Right lung (tissue), 5 donors: Measurements from ENCODE around the gene MTA3. TPM values are rescaled to one million over a fixed set of nuclear protein-coding genes. Genes with fewer than 3 reads are reported as not detected.
"Not testable (repeated sequence)": the region's sequence is repeated elsewhere in the genome, so short reads cannot be mapped to it uniquely, and the experiment has no call there.

Experiments used
- DNase-seq, 2 donors: peaks; one replicate each; pipeline ENCODE4 v3.0.0-alpha.2; 2013
- polyA plus RNA-seq, 5 donors: library from polyadenylated mRNA; unstranded; fragments of 120-200 nt; gene quantifications; one replicate each; pipeline versions ENCODE4 v1.2.1 to v1.2.3, GENCODE V29; 2013; ENCODE audit warnings: inconsistent platforms in 1 of 5, low replicate concordance in 1 of 5; ENCODE audit not compliant: insufficient read length in 5 of 5, insufficient read depth in 1 of 5

MTA3 gene
- polyA plus RNA-seq, 5 donors: 47.0 to 80.4 (median 72.9) TPM

DNA sequence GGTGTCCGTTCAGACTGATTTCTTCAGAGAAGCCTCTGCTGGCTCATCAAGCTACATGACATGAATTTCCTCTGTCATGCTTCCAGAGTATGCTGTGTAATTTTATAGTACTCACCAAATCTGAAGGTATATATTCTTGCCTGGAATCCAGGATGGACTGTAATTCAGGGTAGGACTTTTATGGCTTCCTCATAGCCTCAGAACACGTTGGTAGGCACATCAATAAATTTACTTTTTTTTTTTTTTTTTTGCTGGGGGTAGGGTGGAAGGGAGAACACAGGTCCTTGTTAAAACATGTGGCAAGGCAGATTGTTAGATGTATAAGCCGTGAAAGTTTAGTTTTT, 34.4 kb downstream of the MTA3 start:
- DNase-seq: no peak

DNA sequence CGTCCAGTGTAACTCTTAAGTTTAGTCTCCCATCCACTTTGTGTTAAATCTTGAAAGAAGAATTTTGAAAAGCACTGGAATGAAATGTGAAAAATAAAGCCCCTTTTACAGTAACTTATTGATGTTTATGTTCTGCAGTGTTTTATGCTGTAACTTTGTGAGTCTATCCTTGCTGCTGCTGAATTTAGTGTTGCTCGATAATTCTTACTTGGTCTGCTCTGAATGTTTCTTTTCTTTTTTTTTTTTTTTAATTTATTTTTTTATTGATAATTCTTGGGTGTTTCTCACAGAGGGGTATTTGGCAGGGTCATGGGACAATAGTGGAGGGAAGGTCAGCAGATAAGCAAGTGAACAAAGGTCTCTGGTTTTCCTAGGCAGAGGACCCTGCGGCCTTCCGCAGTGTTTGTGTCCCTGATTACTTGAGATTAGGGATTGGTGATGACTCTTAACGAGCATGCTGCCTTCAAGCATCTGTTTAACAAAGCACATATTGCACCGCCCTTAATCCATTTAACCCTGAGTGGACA, 36.0 kb downstream of the MTA3 start:
- not testable (repeated sequence) for DNase-seq

DNA sequence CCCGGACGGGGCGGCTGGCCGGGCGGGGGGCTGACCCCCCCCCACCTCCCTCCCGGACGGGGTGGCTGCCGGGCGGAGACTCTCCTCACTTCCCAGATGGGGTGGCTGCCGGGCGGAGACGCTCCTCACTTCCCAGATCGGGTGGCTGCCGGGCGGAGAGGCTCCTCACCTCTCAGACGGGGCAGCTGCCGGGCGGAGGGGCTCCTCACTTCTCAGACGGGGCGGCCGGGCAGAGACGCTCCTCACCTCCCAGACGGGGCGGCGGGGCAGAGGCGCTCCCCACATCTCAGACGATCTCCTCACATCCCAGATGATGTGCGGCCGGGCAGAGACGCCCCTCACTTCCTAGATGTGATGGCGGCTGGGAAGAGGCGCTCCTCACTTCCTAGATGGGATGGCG, 37.7 kb downstream of the MTA3 start:
- DNase-seq: not testable (repeated sequence)

DNA sequence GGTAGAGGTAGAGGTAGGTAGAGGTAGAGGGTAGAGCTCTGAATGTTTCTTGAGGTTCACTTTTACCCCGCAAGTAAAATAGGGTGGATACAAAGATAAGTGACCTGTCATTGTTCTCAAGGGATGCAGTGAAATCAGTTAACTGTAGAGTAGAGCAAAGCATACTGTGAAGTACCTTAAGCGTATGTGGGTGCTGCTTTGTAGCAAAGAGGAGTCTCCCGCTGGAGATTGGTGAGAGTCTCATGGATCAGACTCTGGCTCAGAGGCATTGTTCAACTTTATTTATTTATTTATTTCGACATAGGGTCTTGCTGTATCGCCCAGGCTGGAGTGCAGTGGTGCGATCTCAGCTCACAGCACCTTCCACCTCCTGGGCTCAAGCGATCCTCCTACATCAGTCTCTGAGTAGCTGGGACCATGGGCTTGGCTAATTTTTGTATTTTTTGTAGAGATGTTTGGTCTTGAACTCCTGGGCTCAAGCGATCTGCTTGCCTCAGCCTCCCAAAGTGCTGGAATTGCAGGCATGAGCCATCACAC, 38.7 kb downstream of the MTA3 start:
- DNase-seq: no peak

DNA sequence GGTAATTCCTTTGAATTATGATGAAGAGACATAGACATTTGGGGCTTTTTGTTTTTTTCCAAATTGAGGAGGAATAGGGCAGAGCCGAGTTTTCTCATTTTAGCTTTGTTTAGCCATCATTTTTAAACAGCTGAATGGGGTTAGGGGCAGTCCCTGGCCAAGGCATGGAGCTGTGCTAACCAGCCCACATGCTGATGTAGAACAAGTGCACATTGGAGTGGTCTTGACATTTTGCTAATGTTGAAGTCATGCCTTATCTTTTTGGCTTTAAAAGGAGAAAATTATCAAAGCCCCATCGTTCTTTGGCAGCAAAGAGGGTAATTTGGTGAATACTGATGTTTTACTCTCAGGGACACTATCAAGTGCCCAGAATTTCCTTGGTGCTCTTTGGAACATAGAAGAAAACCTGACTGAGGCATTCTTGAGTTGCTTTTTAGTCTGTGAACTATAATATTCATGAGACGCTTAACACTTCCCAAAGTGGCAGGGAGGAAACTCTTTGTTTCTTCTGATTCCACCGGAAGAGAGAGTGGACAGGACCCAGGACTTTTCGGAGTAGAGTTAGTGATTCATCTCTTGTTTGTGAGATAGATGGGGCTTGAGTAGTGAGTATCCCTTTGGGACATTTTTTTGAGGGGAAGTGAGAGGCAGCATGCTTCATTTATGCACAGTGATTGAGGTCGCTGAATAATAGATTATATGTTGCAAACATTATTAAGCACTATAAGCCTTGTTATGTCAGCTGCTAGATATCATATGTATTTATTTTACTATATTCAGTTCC, 45.0 kb downstream of the MTA3 start:
- no peak for DNase-seq

DNA sequence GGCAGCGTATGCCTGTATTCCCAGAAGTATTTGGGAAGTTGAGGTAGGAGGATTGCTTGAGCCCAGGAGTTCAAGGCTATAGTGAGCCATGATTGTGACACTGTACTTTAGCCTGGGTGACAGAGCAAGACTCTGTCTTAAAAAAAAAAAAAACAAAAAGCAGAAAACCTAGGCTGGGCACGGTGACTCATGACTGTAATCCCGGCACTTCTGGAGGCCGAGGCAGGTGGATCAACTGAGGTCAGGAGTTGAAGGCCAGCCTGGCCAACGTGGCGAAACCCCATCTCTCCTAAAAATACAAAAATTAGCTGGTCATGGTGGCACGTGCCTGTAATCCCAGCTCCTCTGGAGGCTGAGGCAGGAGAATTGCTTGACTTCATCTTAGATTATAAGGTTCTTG, 46.4 kb downstream of the MTA3 start:
- no peak for DNase-seq

DNA sequence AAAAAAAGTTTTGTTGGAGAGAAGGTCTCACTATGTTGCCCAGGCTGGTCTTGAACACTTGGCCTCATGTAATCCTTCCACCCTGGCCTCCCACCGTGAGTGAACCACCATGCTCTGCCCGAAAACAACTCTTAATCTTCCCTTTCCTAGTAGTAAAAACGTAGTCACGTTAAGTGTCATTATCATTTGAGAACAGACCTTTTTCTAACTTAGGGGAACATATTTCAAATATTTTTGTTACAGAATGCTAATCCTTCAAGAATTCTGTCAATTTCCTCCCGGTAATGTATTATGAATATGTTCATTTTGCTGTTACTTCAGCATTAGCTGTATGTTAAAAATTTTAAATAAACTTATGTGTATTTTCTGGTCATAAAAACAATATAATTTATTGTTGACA, 49.7 kb downstream of the MTA3 start:
- no peak for DNase-seq

DNA sequence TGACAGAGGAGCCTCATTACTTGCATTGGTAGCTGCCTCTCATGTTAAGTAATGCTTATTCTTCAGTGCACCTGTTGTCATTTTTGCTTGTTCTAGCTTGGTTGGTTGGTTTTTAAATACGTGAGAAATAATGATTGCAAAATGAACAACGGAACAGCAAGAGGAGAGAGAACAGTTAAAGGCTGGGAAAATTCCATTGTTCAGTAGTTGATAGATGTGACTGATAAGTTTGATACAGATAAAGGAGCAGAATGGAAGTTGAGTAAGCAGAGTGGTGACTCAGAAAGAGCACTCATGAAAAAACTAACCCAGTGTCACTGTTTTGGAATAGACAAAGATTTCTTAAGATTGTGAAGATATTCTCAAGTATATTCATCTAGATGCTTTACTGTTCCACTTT, 50.5 kb downstream of the MTA3 start:
- DNase-seq: no peak

DNA sequence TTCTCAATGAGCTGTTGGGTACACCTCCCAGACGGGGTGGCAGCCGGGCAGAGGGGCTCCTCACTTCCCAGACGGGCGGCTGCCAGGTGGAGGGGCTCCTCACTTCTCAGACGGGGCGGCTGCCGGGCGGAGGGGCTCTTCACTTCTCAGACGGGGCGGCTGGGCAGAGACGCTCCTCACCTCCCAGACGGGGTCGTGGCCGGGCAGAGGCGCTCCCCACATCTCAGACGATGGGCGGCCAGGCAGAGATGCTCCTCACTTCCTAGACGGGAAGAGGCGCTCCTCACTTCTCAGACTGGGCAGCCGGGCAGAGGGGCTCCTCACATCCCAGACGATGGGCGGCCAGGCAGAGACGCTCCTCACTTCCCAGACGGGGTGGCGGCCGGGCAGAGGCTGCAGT, 53.2 kb downstream of the MTA3 start:
- DNase-seq: not testable (repeated sequence)

DNA sequence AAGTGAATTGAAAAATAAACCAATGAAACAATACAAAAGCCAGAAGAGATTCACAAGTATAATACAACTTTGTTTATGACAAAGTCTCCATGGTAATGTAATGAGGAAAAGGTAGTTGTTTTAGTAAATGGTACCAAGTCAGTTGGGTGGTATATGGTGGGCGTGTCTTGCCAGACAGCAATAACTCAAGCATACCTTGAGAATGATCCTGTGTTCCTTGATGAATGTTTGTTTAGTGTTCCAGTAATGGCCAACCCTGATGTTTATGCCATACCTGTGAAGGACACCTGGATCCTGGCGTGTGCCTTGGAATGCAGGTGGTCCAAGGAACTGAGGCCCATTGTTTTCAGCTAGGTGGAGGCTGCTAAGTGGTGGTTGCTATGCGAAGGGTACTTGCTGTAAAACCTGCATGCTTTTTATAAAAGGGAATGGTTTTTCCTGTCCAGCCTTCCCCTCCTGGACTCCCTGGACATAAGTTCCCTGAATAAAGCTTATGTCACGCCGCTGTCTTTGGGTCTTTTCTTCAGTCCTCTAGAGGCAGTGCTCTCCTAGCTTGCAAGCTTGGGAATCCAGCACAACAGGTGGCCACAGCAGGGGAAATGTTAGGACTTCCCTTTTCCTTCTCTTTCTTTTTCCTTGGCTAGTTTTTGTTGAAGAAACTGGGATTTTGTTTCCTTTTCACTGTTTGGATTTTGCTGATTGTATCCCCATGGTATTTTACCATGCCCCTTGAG, 54.7 kb downstream of the MTA3 start:
- no peak for DNase-seq

DNA sequence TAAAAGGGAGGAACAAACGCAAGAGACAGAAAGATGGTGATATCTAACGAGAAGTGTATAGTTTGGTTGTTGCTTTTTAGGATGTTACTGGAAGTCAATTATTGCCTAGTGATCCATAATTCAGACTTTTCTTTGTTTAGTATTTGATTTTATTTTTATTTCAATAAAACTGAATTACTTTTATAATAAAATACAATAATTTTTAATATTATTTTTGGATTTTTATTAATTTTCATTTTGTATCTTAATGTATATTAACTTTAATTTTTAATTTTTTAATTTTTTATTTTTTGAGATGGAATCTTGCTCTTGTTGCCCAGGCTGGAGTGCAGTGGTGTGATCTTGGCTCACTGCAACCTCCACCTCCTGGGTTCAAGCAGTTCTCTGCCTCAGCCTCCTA, 55.6 kb downstream of the MTA3 start:
- DNase-seq: no peak

DNA sequence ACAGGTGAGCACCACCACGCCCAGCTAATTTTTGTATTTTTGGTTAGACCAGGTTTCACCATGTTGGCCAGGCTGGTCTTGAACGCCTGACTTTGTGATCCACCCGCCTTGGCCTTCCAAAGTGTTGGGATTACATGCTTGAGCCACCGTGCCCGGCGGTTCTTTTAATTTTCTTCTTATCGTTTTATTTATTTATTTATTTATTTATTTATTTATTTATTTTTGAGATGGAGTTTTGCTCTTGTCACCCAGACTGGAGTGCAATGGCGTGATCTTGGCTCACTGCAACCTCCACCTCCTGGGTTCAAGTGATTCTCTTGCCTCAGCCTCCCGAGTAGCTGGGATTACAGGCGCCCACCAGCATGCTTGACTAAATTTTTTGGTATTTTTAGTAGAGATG, 59.6 kb downstream of the MTA3 start:
- DNase-seq: not testable (repeated sequence)

DNA sequence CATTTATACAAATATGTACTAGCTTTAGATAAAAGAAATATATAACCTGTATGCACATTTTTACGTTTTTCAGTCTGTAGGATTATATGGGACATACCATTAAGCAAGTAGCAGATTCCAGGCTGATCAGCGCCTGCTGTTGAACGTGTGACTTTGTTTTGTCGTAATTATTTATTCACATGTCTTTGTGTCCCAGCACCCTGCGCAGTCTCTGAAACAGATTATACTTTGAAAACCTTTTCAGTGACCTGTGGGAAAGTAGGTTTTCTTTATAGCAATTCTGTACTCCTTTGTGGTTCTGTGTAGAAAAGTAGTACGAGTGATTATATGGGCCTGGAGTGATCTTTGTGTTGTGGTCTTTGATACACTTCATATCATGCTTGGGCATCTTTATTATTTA, 68.5 kb downstream of the MTA3 start:
- no peak for DNase-seq

DNA sequence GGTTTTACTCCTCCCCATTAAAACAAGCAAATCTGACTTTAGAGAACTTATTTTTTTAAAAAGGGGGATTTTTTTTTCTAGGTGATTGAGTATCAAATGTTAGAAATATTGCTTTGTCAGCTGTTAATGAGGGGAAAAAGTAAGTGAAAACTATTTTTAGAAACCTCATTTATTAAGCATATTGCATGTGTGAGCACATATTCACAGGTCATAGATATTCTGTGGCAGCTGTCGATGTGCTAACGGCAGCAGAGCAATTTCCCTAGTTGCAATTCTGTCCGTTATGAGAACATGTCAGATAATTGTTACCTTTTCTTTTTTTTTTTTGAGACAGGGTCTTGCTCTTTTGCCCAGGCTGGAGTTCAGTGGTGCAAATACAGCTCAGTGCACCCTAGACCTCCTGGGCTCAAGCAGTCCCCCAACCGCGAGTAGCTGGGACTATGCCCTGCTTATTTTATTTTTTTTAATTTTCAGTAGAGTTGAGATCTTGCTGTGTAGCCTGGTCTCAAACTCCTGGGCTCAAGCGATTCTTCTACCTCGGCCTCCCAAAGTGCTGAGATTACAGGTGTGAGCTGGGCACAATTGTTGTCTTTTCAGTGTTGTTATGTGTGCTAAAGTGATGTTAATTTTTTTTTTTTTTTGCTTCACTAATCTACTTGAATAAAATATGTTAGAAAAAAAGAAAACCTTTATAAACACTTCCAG, 69.8 kb downstream of the MTA3 start:
- DNase-seq: no peak

DNA sequence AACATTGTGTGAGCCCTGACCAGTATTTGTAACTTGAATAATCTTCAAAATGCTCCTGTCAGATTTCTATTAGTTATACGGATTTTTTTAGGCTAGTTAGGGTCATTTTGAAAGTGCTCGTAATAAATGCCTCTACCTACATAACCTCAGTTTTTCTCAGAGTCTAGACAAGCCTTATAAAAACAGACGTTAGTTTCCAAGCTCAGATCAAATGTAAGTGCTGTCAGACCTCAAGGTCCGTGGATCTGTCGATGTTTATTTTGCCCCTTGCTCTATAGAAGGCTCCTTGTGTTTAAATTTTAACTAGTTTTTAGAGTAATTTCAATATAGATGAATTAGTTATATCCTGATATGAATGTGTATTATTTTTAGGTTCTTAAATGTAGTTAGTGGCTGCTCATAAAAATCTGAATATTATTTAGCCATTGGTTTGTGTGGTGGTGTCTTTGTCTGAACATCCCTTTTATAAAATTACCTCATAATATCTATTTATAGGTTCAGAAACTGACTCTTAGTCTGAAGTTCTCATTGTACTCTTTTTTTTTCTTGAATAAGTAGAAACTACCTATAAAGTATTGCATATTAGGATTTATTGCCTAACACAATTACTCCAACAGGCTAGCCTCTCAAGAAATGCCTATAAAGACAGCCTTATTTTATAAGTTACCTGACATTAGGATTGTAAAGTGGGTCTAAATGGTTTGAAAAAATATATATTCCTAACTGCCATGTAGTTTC, 71.1 kb downstream of the MTA3 start:
- no peak for DNase-seq

DNA sequence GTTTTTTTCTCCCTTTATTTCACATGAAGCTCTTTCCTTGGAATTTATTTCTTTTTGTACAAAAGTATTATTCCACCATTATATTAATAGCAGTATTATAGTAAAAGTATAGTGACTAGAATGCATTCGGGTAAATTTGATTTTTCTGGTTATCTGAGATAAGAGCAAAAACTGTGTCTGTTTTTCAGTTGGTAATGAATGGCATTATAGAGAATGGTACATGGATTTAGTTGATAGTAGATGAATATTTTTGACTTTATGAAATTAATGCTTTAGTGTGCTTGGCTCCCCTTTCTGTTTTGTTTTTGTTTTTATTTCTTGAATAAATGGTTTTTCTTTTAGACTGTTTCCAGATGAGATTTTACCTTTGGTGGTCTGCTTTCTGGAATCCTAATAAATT, 71.8 kb downstream of the MTA3 start:
- no peak for DNase-seq

DNA sequence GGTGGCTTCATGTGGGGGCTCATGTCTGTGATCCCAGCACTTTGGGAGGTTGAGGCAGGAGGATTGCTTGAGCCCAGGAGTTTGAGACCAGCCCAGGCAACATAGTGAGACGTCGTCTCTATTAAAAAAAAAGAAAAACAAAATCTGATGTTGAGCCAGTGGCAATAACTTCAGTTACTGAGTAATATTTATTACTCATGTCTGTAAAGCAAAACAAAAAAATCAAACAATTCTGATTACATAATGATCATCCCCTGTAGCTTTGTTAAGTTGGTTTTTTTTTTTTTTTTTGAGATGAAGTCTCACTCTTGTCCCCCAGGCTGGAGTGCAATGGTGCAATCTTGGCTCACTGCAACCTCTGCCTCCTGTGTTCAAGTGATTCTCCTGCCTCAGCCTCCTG, 73.9 kb downstream of the MTA3 start:
- not testable (repeated sequence) for DNase-seq

DNA sequence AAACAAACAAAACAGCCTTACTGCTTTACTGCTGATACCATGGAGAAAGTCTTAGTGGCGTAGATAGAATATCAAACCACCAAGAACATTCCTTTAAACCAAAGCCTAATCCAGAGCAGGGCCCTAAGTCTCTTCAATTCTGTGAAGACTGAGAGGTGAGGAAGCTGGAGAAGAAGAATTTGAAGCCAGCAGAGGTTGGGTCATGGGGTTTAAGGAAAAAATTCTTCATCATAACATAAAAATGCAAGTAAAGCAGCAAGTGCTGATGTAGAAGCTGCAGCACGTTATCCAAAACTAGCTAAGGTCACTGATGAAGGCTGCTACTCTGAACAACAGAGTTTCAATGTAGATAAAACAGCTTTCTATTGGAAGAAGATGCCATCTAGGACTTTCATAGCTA, 77.1 kb downstream of the MTA3 start:
- no peak for DNase-seq

DNA sequence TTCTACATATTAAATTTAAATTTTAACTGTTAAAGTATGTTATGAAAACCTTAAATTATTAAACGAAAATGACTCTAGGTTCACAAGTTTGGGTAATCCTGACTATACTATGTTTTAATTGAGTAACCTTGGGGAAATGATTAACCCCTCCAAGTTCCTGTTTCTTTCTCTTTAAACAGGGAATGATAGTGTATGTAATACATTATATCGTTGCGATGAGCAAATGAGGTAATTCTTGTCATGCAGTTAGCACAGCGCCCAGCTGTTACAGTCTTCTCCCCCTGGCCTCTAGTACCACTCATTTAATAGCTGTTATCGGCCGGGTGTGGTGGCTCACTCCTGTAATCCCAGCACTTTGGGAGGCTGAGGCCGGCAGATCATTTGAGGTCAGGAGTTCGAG, 80.4 kb downstream of the MTA3 start:
- DNase-seq: no peak

DNA sequence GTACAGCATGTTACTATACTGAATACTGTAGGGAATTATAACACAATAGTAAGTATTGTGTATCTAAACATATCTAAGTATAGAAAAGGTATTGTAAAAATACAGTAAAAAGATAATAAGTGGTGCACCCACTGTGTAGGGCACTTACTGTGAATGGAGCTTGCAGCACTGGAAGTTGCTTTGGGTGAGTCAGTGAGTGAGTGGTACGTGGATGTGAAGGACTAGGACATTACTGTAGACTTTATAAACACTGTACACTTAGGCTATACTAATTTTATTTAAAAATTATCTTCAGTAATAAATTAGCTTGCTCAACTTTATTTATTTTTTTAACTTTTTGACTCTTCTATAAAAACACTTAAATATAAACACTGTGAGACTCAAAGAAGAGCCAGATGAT, 82.6 kb downstream of the MTA3 start:
- no peak for DNase-seq

DNA sequence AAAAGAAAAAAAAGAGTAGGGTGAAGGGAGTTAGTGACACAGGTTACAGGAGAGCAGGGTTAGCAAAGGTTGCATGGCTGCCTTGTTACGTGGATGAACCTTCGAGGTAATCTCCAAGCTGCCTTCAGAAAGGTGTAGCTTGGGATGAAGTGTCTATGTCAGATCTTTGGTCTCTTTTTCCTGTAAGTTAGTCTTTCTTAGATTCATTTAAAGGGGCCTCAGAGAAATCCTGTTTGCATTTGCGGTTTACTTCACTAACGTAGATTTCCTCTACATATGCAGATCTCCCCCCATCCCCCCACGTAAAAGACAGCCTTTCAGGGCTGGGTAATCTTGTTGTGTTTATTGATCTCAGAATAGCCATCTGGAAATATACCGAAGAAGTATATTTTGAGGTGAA, 83.7 kb downstream of the MTA3 start:
- no peak for DNase-seq

DNA sequence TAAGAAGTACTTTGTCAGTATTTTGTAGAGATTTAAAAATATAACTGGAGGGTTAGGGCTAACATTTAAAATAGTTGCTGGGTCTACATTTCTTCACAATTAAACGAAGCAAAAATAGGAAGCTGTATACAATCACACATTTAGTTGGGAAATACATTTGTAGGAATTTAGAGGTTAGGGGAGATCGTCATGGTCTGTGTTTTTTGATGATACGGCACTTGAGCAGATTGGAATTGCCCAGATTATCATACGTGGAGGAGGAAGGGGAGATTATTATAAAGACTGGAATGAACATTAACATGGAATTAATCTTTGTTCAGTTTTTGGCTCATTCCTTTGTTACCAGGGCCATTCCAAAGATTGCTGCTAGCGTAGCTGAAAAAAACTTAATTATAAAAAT, 84.6 kb downstream of the MTA3 start:
- DNase-seq: no peak
